Loucy (cell line): ENCODE measurements around the gene ASPRV1.
A peak's percentile ranks its signal among the peaks of the same experiment; 100 is the strongest.

Experiments
- H2AFZ ChIP-seq: fragments of 200-600 bp; sonication (generic); 2 replicates; pipeline ENCODE4 v1.6.0; 2016; ENCODE audit warnings: antibody characterized with exemption, mild to moderate bottlenecking, low read length, moderate library complexity
- H3F3A ChIP-seq: fragments of 200-600 bp; 2 replicates; pipeline ENCODE4 v1.6.0; 2016; ENCODE audit warnings: antibody characterized with exemption, low read depth, mild to moderate bottlenecking
- H3K27me3 ChIP-seq: fragments of 200-600 bp; sonication (generic); 2 replicates; pipeline ENCODE4 v1.6.1; 2014; ENCODE audit warnings: low read length, mild to moderate bottlenecking; ENCODE audit not compliant: insufficient read depth, poor library complexity, severe bottlenecking
- H3K36me3 ChIP-seq: fragments of 200-600 bp; sonication (generic); 2 replicates; pipeline ENCODE4 v1.6.1; 2016; ENCODE audit warnings: low read length; ENCODE audit not compliant: insufficient read depth
- H3K4me1 ChIP-seq: fragments of 200-600 bp; sonication (generic); 2 replicates; pipeline ENCODE4 v1.5.1; 2014; ENCODE audit warnings: low read length, mild to moderate bottlenecking; ENCODE audit not compliant: insufficient read depth, poor library complexity, severe bottlenecking
- H3K4me2 ChIP-seq: fragments of 200-600 bp; sonication (generic); 2 replicates; pipeline ENCODE4 v1.6.0; 2014; ENCODE audit warnings: antibody characterized with exemption, low read length, low read depth, mild to moderate bottlenecking; ENCODE audit not compliant: poor library complexity, severe bottlenecking
- H3K4me3 ChIP-seq: fragments of 200-600 bp; sonication (generic); 2 replicates; pipeline ENCODE4 v1.5.1; 2014; ENCODE audit warnings: low read length, mild to moderate bottlenecking, mixed read lengths; ENCODE audit not compliant: poor library complexity, severe bottlenecking
- H3K79me2 ChIP-seq: fragments of 200-600 bp; sonication (generic); 2 replicates; pipeline ENCODE4 v1.6.1; 2014; ENCODE audit warnings: low read length; ENCODE audit not compliant: insufficient read depth
- H3K9ac ChIP-seq: fragments of 200-600 bp; sonication (generic); 2 replicates; pipeline ENCODE4 v1.6.0; 2014; ENCODE audit warnings: mild to moderate bottlenecking, low read depth, low read length, moderate library complexity; ENCODE audit not compliant: poor library complexity, severe bottlenecking
- H3K9me2 ChIP-seq: fragments of 200-600 bp; sonication (generic); replicated peaks from 2 replicates; pipeline ENCODE4 v1.6.1; 2016; ENCODE audit warnings: low read depth, low read length, mixed read lengths
- H3K9me3 ChIP-seq: fragments of 200-600 bp; sonication (generic); 2 replicates; pipeline ENCODE4 v1.6.1; 2014; ENCODE audit warnings: mild to moderate bottlenecking, antibody characterized with exemption, low read length, low read depth; ENCODE audit not compliant: insufficient read depth
- H4K20me1 ChIP-seq: fragments of 200-600 bp; sonication (generic); 2 replicates; pipeline ENCODE4 v1.6.0; 2014; ENCODE audit warnings: antibody characterized with exemption, low read length, mild to moderate bottlenecking; ENCODE audit not compliant: insufficient read depth, poor library complexity, severe bottlenecking
- CTCF ChIP-seq: fragments of 200-600 bp; sonication (generic); conservative IDR thresholded peaks from 2 replicates; pipeline ENCODE4 v1.5.1; 2014; ENCODE audit warnings: mild to moderate bottlenecking, antibody characterized with exemption, low read length
- EZH2phosphoT487 ChIP-seq: fragments of 200-600 bp; IDR thresholded peaks from 2 replicates; pipeline ENCODE4 v1.6.1; 2018; ENCODE audit warnings: antibody characterized with exemption, mild to moderate bottlenecking, moderate library complexity, borderline replicate concordance

ASPRV1 gene

GRCh38 chr2:69933254-69933828, 28.1 kb downstream of the ASPRV1 start:
- H3K4me2 ChIP-seq, result no peak overlapping the region
- TF ChIP-seq CTCF (no peak), EZH2phosphoT487 (no peak)
- no peaks in the 10 kb centered on the region for H3K9me2 ChIP-seq
- H4K20me1 ChIP-seq, result no peaks in the 10 kb centered on the region
- H3K9ac ChIP-seq, result no peak overlapping the region
- H3K4me1 ChIP-seq, result peaks cover 20% of the 10 kb centered on the region
- no peak overlapping the region for H3K4me3 ChIP-seq
- H3K36me3 ChIP-seq, result peaks cover 19% of the 10 kb centered on the region; the same call in 1 of the 2 replicates
- H3K27me3 ChIP-seq, result no peaks in the 10 kb centered on the region
- no peaks in the 10 kb centered on the region for H3K79me2 ChIP-seq
- no peak overlapping the region for H2AFZ ChIP-seq
- no peaks in the 10 kb centered on the region for H3F3A ChIP-seq
- no peaks in the 10 kb centered on the region for H3K9me3 ChIP-seq

- no peak for TF ChIP-seq EZH2phosphoT487
- no peak for TF ChIP-seq CTCF
- Histone ChIP-seq H3K9me3 (no peaks in the 10 kb centered on the region), H3K4me3 (no peak overlapping the region), H3F3A (no peaks in the 10 kb centered on the region), H3K36me3 (peaks cover 13% of the 10 kb centered on the region; the same call in 1 of the 2 replicates), H3K9me2 (no peaks in the 10 kb centered on the region), H4K20me1 (no peaks in the 10 kb centered on the region), H3K4me1 (peaks cover 20% of the 10 kb centered on the region), H3K9ac (no peak overlapping the region), H3K4me2 (peak overlapping the region; percentile 30), H3K27me3 (no peaks in the 10 kb centered on the region), H2AFZ (no peak overlapping the region), H3K79me2 (no peaks in the 10 kb centered on the region)
These were observed 28.9 kb downstream of the ASPRV1 start for GRCh38 chr2:69932596-69932922.

GRCh38 chr2:69931832-69932595, 29.4 kb downstream of the ASPRV1 start:
- Histone ChIP-seq H3K9ac (no peak overlapping the region), H3K9me3 (no peaks in the 10 kb centered on the region), H3K4me1 (peaks cover 20% of the 10 kb centered on the region), H4K20me1 (no peaks in the 10 kb centered on the region), H3K4me3 (no peak overlapping the region), H3K4me2 (peak overlapping the region; percentile 30), H3K9me2 (no peaks in the 10 kb centered on the region), H2AFZ (no peak overlapping the region), H3K79me2 (no peaks in the 10 kb centered on the region), H3K36me3 (peaks cover 9% of the 10 kb centered on the region; the same call in 1 of the 2 replicates), H3K27me3 (no peaks in the 10 kb centered on the region), H3F3A (no peaks in the 10 kb centered on the region)
- TF ChIP-seq EZH2phosphoT487 (no peak), CTCF (no peak)
